Activated CD4-positive, alpha-beta T cell treated with anti-CD3 and anti-CD28 coated beads, Interleukin-10, Interleukin-2, amounts not matched to agents 100 ng/mL and 50 ng/mL, durations not matched to agents 16 hours and 8 hours (primary cell): ENCODE measurements around the gene NFE2L2.
"Not testable (repeated sequence)": the region's sequence is repeated elsewhere in the genome, so short reads cannot be mapped to it uniquely, and the experiment has no call there.

Experiments used
- DNase-seq: peaks from one replicate; pipeline ENCODE4 v3.0.0-alpha.2; 2020

NFE2L2 gene

GRCh38 chr2:177255227-177255601, 9.3 kb downstream of the NFE2L2 start:
- no peak for DNase-seq

- DNase-seq, result no peak
These were observed 9.9 kb downstream of the NFE2L2 start for GRCh38 chr2:177254433-177255226.

GRCh38 chr2:177253704-177254103, 10.8 kb downstream of the NFE2L2 start:
- no peak for DNase-seq

GRCh38 chr2:177252808-177253531, 11.6 kb downstream of the NFE2L2 start:
- no peak for DNase-seq

- no peak for DNase-seq
These were observed 13.4 kb downstream of the NFE2L2 start for GRCh38 chr2:177251165-177251542.

- no peak for DNase-seq
These were observed 14.1 kb downstream of the NFE2L2 start for GRCh38 chr2:177250461-177250860.

- DNase-seq, result no peak
These were observed 15.5 kb downstream of the NFE2L2 start for GRCh38 chr2:177249038-177249437.

- DNase-seq, result no peak
These were observed 16.7 kb downstream of the NFE2L2 start for GRCh38 chr2:177247693-177248262.

GRCh38 chr2:177246523-177247030, 17.9 kb downstream of the NFE2L2 start:
- DNase-seq, result not testable (repeated sequence)

GRCh38 chr2:177246000-177246399, 18.5 kb downstream of the NFE2L2 start:
- DNase-seq, result no peak

- no peak for DNase-seq
These were observed 19.5 kb downstream of the NFE2L2 start for GRCh38 chr2:177245010-177245422.

GRCh38 chr2:177244244-177244771, 20.2 kb downstream of the NFE2L2 start:
- peak; percentile 39 for DNase-seq

GRCh38 chr2:177243476-177243875, 21.1 kb downstream of the NFE2L2 start:
- DNase-seq, result no peak

- no peak for DNase-seq
These were observed 21.5 kb downstream of the NFE2L2 start for GRCh38 chr2:177243073-177243472.

- no peak for DNase-seq
These were observed 22.2 kb downstream of the NFE2L2 start for GRCh38 chr2:177242121-177242987.

- DNase-seq, result no peak
These were observed 22.8 kb downstream of the NFE2L2 start for GRCh38 chr2:177241711-177242120.

- DNase-seq, result peak; percentile 78
These were observed 24.4 kb downstream of the NFE2L2 start for GRCh38 chr2:177239932-177240630.

GRCh38 chr2:177239053-177239452, 25.5 kb downstream of the NFE2L2 start:
- DNase-seq, result no peak

GRCh38 chr2:177237932-177238331, 26.6 kb downstream of the NFE2L2 start:
- no peak for DNase-seq

- no peak for DNase-seq
These were observed 28.6 kb downstream of the NFE2L2 start for GRCh38 chr2:177235855-177236437.

GRCh38 chr2:177234267-177234666, 30.3 kb downstream of the NFE2L2 start:
- no peak for DNase-seq
